Cardiac fibroblast (primary cell): ENCODE data around the gene KRTAP4-4.
"Not testable (repeated sequence)": the region's sequence is repeated elsewhere in the genome, so short reads cannot be mapped to it uniquely, and the experiment has no call there.

ENCODE experiments used
- DNase-seq, 2 donors: peaks; one replicate each; pipeline versions ENCODE4 v3.0.0 to v3.0.0-alpha.2; 2010; ENCODE audit warnings: low read depth in 2 of 2
- H3K4me3 ChIP-seq, 2 donors: replicated peaks in 1 of 2; 1 replicate in 1 of 2; 2 replicates in 1 of 2; pipeline ENCODE4 v1.5.1; 2011; ENCODE audit warnings: low read depth in 2 of 2, low read length in 2 of 2, mild to moderate bottlenecking in 2 of 2, moderate library complexity in 1 of 2
- CTCF ChIP-seq: IDR thresholded peaks from one replicate; pipeline ENCODE4 v1.5.1; 2011; ENCODE audit warnings: low read depth, mild to moderate bottlenecking, low read length, inconsistent platforms

Gene KRTAP4-4

GRCh38 chr17:41168121-41168520, 7.6 kb upstream of the KRTAP4-4 start, which contains the start of gene KRTAP4-3:
KRTAP4-3 (minus strand) TSS chr17:41168221; CDS start chr17:41168172, 49 bp downstream.
- no peak for DNase-seq
- H3K4me3 ChIP-seq = no peak within 1 kb of the TSS
- TF ChIP-seq CTCF = no peak

- H3K4me3 ChIP-seq = no peak overlapping the region
- DNase-seq = no peak
- TF ChIP-seq CTCF = no peak
These were observed 7.0 kb upstream of the KRTAP4-4 start for GRCh38 chr17:41167561-41167960.

- no peak overlapping the region for H3K4me3 ChIP-seq
- no peak for TF ChIP-seq CTCF
- no peak for DNase-seq
These were observed 3.3 kb upstream of the KRTAP4-4 start for GRCh38 chr17:41163828-41164227.

- not testable (repeated sequence) for DNase-seq, H3K4me3 ChIP-seq
These were observed 358 bp downstream of the KRTAP4-4 start for GRCh38 chr17:41160190-41160589.

- no peak for DNase-seq
- no peak for TF ChIP-seq CTCF
- H3K4me3 ChIP-seq = no peak overlapping the region
These were observed 6.7 kb downstream of the KRTAP4-4 start for GRCh38 chr17:41153856-41154255.

- TF ChIP-seq CTCF = no peak
- H3K4me3 ChIP-seq = no peak overlapping the region
- DNase-seq = no peak
These were observed 9.0 kb downstream of the KRTAP4-4 start for GRCh38 chr17:41151525-41151924.

- no peak overlapping the region for H3K4me3 ChIP-seq
- no peak for DNase-seq
- TF ChIP-seq CTCF = no peak
These were observed 10.5 kb downstream of the KRTAP4-4 start for GRCh38 chr17:41150026-41150425.
